Fibroblast of skin of left quadriceps (primary cell): ENCODE data around the gene CLMP.
"Not testable (repeated sequence)": the region's sequence is repeated elsewhere in the genome, so short reads cannot be mapped to it uniquely, and the experiment has no call there.

Experiments used
- DNase-seq, 2 experiments: peaks; one replicate each; pipeline ENCODE4 v3.0.0-alpha.2; 2013; ENCODE audit warnings: low read depth in 2 of 2

Gene CLMP

GRCh38 chr11:123217897-123218296 lies 22.8 kb upstream of the CLMP start:
- no peak for DNase-seq

DNA sequence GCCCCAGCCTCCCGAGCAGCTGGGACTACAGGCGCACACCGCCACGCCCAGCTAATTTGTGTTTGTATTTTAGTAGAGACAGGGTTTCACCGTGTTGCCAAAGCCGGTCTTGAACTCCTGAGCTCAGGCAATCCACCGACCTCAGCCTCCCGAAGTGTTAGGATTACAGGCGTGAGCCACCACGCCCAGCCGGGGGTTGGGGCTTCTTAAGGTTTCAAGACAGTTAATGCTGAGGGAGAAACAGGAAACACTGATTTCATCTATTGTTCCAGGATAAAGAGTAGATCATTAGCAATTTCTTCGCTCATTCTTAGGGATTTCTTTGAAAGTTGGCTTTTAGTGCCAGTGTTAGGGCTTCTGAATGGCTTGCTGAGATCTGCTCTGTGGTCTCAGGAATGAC lies 21.2 kb upstream of the CLMP start:
- DNase-seq: no peak

- no peak for DNase-seq
Measured at GRCh38 chr11:123214940-123215339, 19.9 kb upstream of the CLMP start.

GRCh38 chr11:123214396-123214795 lies 19.3 kb upstream of the CLMP start:
- no peak for DNase-seq

GRCh38 chr11:123213307-123213771 lies 18.3 kb upstream of the CLMP start:
- no peak for DNase-seq

- DNase-seq: no peak
Measured at GRCh38 chr11:123212406-123212805, 17.4 kb upstream of the CLMP start.

GRCh38 chr11:123211981-123212380 lies 16.9 kb upstream of the CLMP start:
- no peak for DNase-seq

GRCh38 chr11:123211149-123211852 lies 16.3 kb upstream of the CLMP start:
- no peak for DNase-seq

GRCh38 chr11:123209591-123209990 lies 14.5 kb upstream of the CLMP start:
- DNase-seq: no peak

GRCh38 chr11:123206791-123207434 lies 11.9 kb upstream of the CLMP start:
- no peak for DNase-seq

DNA sequence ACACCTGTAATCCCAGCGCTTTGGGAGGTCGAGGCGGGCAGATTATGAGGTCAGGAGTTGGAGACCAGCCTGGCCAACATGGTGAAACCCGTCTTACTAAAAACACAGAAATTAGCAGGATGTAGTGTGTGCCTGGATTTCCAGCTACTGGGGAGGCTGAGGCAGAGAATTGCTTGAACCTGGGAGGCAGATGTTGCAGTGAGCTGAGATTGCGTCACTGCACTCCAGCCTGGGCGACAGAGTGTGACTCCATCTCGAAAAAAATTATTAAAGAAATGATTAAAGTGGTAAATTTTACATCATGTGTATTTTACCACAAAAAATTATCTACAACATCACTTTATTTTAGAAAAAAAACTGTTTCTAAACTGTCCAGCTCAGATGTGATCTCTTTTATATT lies 11.0 kb upstream of the CLMP start:
- not testable (repeated sequence) for DNase-seq

DNA sequence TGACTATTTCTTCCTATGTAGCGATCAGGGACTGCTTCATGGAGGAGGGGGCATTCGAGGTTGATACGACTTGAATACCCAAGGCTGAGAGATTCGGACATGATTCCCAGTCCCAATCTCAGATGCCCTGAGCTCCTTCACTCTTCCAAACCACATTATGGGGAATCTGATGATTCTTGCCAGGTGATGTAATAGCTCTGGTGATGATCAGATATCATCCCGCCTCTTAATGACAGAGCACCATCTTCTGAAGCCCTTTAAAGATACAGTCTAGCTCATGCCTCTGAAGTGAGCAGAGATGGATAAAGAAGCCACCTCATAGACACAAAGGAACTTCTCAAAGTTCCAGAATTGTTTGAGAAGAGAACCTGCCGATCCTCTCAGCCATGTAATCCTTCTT lies 8.9 kb upstream of the CLMP start:
- DNase-seq: no peak

GRCh38 chr11:123203471-123203870 lies 8.4 kb upstream of the CLMP start:
- DNase-seq: no peak

DNA sequence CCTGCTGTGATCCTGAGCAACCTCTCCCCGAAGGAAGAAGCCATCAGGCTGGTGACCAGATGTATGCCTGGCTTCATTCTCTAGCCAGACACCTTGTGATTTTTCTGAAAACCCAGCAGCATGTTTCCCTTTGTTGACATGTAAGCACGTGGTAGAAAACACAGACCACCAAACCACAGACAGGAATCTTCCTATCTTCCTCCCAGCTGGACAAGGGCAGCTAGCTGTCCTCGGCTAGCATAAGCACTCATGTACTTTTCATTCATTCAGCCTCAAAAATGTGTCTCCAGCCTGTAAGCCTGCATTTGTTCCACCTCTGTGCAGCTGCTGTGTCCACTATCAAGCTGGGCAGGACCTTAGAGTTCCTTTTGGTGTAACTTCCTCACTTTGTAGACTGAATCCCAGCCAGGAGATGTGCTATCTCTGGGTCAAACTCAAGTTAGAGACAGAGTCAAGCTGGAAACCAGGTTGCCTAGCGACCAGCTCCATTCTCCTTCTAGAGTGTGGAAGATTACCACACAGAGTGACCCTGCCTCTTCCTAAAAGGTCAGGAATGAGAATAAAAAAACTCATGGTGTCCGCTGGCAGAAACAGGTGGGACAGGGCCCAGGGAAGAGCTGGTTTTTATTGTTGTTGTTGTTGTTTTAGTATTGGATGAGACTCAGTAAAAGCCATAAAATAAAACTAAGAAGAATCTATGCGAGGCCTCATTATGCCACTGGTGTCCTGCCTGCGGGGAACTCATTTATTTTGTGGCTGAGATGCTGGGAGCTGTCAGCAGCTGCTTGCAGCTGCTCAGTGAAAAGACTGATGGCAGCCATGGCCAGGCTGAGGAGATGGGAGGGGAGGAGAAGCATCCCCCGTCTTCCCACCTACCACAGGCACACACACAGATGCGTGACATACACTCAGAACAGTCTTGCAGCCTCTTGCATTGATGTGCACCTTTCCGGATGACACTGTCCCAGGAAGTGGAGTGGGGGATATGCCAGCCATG lies 7.4 kb upstream of the CLMP start:
- DNase-seq: no peak

DNA sequence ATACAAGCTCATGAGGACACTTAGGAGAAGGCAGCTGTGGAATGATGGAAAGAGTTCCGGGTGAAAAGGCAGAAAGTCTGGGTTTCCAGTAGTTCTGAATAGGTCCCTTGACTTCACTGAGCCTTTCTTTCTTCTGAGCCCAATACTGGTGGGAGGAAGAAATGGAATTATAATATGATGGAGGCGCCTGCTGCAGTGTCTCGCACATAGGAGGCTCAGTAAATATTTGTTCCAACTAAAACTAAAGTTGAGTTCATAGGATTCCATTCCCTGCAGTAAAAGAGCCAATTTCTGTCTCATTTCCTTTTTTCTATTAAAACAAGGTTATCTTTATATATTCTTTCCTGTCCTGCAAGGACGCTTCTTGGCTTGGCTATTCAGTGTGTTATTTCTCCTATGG lies 5.2 kb upstream of the CLMP start:
- DNase-seq: no peak

DNA sequence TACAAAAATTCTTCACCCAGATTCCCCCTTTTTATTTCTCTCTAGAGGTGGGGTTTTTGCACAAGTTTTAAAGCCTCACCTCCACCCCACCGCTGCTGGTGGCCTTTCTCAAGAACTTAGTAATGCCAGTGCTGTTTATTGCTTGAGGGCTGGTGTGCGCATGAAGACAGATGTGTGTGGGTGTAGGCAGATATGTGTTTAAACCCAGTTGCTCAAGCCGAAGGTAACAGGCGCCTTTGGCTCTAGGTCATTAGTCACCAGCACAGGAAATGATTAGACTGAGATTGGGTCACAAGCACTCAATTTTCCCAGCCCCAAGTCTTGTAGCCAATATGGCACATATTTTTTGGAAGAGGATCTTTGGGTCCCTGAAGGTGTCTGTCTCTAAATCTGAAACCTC lies 2.7 kb upstream of the CLMP start:
- DNase-seq: no peak

GRCh38 chr11:123196060-123196714 lies 1.1 kb upstream of the CLMP start:
- no peak for DNase-seq

GRCh38 chr11:123194337-123195187 lies 486 bp downstream of the CLMP start:
- DNase-seq: no peak

DNA sequence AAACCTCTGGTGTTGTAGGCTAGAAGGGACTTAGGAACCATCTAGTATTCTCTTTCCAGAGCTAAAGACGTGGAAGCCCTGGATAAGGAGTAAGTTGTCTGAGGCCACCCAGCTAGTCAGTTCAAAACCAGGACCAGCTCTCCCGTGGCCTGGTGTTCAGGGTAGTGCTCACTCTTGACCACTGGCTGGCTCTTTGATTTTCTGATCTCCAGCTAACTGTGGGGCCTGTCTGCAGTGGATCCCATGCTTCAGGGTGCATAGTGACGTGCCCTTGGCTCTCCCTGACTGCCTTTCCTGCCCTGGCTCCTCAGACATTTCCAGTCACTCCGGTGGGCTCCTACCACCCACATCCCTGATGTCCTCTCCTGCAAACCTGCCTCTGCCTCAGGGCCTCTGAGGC lies 1.3 kb downstream of the CLMP start:
- no peak for DNase-seq

- DNase-seq: no peak
Measured at GRCh38 chr11:123191939-123192338, 3.1 kb downstream of the CLMP start.

- no peak for DNase-seq
Measured at GRCh38 chr11:123190518-123190917, 4.5 kb downstream of the CLMP start.
